Kidney (tissue), 14 donors: ENCODE results near the gene PAQR7. TPM values are rescaled to one million over a fixed set of nuclear protein-coding genes. Genes with fewer than 3 reads are reported as not detected.

Source experiments
- DNase-seq, 5 donors: peaks; one replicate each; pipeline ENCODE4 v3.0.0-alpha.2; 2013 to 2020
- FAIRE-seq: peaks from 2 replicates; lab custom pipeline; 2012; peaks lifted over from hg19 to GRCh38; lab: Jason Lieb, UNC
- H3K27ac ChIP-seq, 2 donors: one replicate each; pipeline ENCODE4 v1.7.0; 2013; ENCODE audit warnings: low read depth in 2 of 2, low read length in 2 of 2, inconsistent platforms in 1 of 2
- H3K27me3 ChIP-seq: one replicate; pipeline ENCODE4 v1.7.1; 2013; ENCODE audit warnings: low read length, inconsistent platforms; ENCODE audit not compliant: control insufficient read depth, insufficient read depth
- H3K36me3 ChIP-seq, 3 donors: one replicate each; pipeline versions ENCODE4 v1.7.0 to v1.7.1; 2013; ENCODE audit warnings: low read length in 3 of 3, control low read depth in 1 of 3, inconsistent platforms in 1 of 3; ENCODE audit not compliant: insufficient read depth in 3 of 3, control insufficient read depth in 2 of 3
- H3K4me1 ChIP-seq, 3 donors: one replicate each; pipeline versions ENCODE4 v1.7.0 to v1.7.1; 2013; ENCODE audit warnings: low read length in 3 of 3, inconsistent platforms in 1 of 3, low read depth in 1 of 3; ENCODE audit not compliant: control insufficient read depth in 2 of 3, insufficient read depth in 2 of 3
- H3K4me3 ChIP-seq, 3 donors: one replicate each; pipeline versions ENCODE4 v1.7.0 to v1.8.1; 2013; ENCODE audit warnings: low read length in 3 of 3, control low read depth in 1 of 3, inconsistent platforms in 1 of 3
- H3K9ac ChIP-seq, 3 donors: one replicate each; pipeline versions ENCODE4 v1.7.0 to v1.7.1; 2013; ENCODE audit warnings: low read length in 3 of 3, control low read depth in 1 of 3, inconsistent platforms in 1 of 3
- H3K9me3 ChIP-seq, 3 donors: one replicate each; pipeline versions ENCODE4 v1.7.0 to v1.7.1; 2013; ENCODE audit warnings: low read length in 3 of 3, control low read depth in 1 of 3, inconsistent platforms in 1 of 3; ENCODE audit not compliant: control insufficient read depth in 2 of 3, insufficient read depth in 1 of 3
- intact Hi-C: fragments of 100-400 bp; cut with DNase I; formaldehyde crosslinking; loops from one replicate; pipeline ENCODE4 v1.11.1; 2022
- polyA plus RNA-seq: library from polyadenylated mRNA; stranded (reverse); fragments of 350-450 nt; fragmentation: Illumina TruSeq; extraction: RNeasy Lipid Tissue Mini Kit (QIAGEN cat#74804); gene quantifications from one replicate; pipeline ENCODE4 v1.2.3, GENCODE V29; 2014; ENCODE audit warnings: low read depth, low replicate concordance; ENCODE audit not compliant: insufficient read depth
- total RNA-seq: library from RNA; stranded (reverse); fragmentation: NEBNext Ultra II Directional; extraction: Animal tissue kit (Norgen Biotek cat#: 25700); gene quantifications from one replicate; pipeline ENCODE4 v1.2.1, GENCODE V29; 2021
- TF ChIP-seq, protein P1 (sequence below): IDR thresholded peaks from 3 replicates; pipeline ENCODE4 v1.5.1; 2012; ENCODE audit warnings: mild to moderate bottlenecking, moderate library complexity, borderline replicate concordance; ENCODE audit not compliant: insufficient read depth; ENCODE audit errors: extremely low read depth
- donor health status: control.
- donor health status: control.
- donor health status: control.
- donor health status: control.
- donor health status: control.
- donor health status: DM: yes; HTN: yes; CAD: no.
- donor health status: Normal renal cell carcinoma (clear cell type).

The PAQR7 gene
- total and polyA plus RNA-seq, 2 donors from 2014 or later: 30.2 to 52.0 TPM

DNA sequence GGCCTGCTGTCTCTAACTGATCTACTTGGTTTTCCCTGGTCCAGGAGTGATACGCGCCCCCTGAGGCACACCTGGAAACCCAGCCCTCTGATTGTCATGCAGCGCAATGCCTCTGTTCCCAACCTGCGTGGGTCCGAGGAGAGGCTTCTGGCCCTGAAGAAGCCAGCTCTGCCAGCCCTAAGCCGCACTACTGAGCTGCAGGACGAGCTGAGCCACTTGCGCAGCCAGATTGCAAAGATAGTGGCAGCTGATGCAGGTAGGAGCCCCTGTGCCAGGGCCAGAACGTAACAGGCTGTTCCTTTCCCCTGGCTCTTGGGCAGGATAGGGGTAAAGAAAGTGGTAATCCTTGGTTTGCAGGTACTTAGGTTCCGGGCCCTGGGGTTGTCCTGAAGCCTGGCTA, 48.9 kb downstream of the PAQR7 start:
- DNase-seq (peak in 1 of 5 donors; percentile 45), FAIRE-seq (no peak)
- intact Hi-C loops: no loop called here

DNA sequence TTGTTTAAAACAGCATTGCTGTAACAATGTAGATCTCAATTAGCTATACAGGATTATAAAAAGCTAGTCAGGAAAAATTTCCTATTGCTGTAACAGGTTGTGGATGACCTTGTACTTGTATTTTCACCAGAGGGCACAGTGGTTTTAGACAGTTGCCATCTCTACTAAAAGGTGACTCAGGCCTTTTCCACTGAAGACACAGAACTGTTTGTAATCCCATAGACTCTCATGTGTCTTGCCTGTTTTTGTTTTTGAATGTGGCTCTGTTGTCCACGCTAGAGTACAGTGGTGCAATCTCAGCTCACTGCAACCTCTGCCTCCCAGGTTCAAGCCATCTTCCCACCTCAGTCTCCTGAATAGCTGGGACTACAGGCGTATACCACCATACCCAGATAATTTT, 49.9 kb downstream of the PAQR7 start:
- Histone ChIP-seq H3K4me3 (no peak overlapping the region), H3K27ac (no peak overlapping the region), H3K9ac (no peak overlapping the region), H3K9me3 (no peaks in the 10 kb centered on the region), H3K36me3 (peaks cover 7 to 52% (median 27%) of the 10 kb centered on the region in 3 donors), H3K27me3 (no peaks in the 10 kb centered on the region), H3K4me1 (peaks cover 0 to 16% (median 15%) of the 10 kb centered on the region in 3 donors)
- no peak for FAIRE-seq
- DNase-seq: no peak
- intact Hi-C loops: no loop called here
- TF ChIP-seq, protein P1, sequence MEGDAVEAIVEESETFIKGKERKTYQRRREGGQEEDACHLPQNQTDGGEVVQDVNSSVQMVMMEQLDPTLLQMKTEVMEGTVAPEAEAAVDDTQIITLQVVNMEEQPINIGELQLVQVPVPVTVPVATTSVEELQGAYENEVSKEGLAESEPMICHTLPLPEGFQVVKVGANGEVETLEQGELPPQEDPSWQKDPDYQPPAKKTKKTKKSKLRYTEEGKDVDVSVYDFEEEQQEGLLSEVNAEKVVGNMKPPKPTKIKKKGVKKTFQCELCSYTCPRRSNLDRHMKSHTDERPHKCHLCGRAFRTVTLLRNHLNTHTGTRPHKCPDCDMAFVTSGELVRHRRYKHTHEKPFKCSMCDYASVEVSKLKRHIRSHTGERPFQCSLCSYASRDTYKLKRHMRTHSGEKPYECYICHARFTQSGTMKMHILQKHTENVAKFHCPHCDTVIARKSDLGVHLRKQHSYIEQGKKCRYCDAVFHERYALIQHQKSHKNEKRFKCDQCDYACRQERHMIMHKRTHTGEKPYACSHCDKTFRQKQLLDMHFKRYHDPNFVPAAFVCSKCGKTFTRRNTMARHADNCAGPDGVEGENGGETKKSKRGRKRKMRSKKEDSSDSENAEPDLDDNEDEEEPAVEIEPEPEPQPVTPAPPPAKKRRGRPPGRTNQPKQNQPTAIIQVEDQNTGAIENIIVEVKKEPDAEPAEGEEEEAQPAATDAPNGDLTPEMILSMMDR: no peak

More for the DNA sequence above, 48.9 kb downstream of the PAQR7 start:
- no peak overlapping the region for H3K9ac ChIP-seq
- TF ChIP-seq, protein P1: no peak
- H3K36me3 ChIP-seq: peaks cover 7 to 61% (median 35%) of the 10 kb centered on the region in 3 donors
- no peaks in the 10 kb centered on the region for H3K27me3 ChIP-seq
- no peak overlapping the region for H3K4me3 ChIP-seq
- H3K27ac ChIP-seq: no peak overlapping the region
- peaks cover 0 to 9% (median 7%) of the 10 kb centered on the region in 3 donors for H3K4me1 ChIP-seq
- no peaks in the 10 kb centered on the region for H3K9me3 ChIP-seq

DNA sequence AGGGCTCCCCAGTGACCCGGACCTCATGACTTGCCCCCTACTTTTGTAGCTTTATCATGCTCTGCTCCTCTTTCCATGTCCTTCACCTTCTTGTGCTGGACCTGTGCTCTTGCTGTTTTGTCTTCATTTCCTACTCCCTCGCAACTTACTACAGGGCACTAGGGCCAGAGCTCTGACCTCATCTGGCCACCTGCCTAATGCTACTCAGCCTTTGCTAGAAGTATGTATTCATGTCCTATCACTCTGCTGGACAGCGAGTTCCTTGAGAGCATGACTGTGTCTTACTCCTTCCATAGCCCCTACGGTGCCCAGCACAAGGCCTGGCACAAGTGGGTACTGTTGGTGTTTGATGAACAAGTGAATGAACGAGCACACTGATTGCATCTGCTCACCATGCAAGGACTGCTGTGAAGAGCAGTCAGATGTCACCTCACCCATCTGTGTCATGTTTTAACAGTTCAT, 53.8 kb downstream of the PAQR7 start:
- DNase-seq (peak in 1 of 5 donors; percentile 61), FAIRE-seq (no peak)
- Histone ChIP-seq H3K9me3 (no peaks in the 10 kb centered on the region), H3K4me3 (peak overlapping the region in 2 of 3 donors; percentile 65 to 84), H3K27me3 (no peaks in the 10 kb centered on the region), H3K36me3 (peaks cover 0 to 14% (median 5%) of the 10 kb centered on the region in 3 donors), H3K27ac (no peak overlapping the region), H3K9ac (peak overlapping the region in 1 of 3 donors; percentile 72), H3K4me1 (peaks cover 4 to 34% (median 22%) of the 10 kb centered on the region in 3 donors)
- intact Hi-C loops: no loop called here
- TF ChIP-seq, protein P1: no peak

DNA sequence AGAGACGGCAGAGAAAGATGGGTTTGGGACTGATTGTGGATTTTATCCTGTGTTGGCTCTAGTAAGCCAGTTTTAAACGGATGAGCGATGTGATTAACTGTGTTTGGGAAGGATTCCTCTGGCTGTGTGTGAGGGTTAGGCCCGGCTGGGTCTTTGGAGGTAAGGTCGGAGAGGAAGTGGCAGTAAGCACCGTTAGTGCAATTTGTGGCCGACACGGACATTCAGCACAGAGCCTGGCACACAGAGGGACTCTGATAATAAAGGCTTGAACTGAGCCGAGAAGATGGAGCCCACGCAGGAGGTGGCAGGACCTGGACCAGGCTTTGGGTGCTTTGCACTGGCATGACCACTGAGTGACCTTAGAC, 54.4 kb downstream of the PAQR7 start:
- intact Hi-C loops: no loop called here
- Histone ChIP-seq H3K4me3 (peak overlapping the region; percentile 65 to 84 (median 77)), H3K9ac (peak overlapping the region; percentile 8 to 93 (median 72)), H3K27me3 (no peaks in the 10 kb centered on the region), H3K4me1 (peaks cover 4 to 34% (median 22%) of the 10 kb centered on the region in 3 donors), H3K36me3 (peaks cover 0 to 9% (median 0%) of the 10 kb centered on the region in 3 donors), H3K9me3 (no peaks in the 10 kb centered on the region), H3K27ac (peak overlapping the region; percentile 13 to 89)
- peak in 1 of 5 donors; percentile 42 for DNase-seq
- TF ChIP-seq, protein P1: no peak
- FAIRE-seq: no peak
